ENCODE results near the gene ZNF446. TPM values are rescaled to one million over a fixed set of nuclear protein-coding genes. Genes with fewer than 3 reads are reported as not detected.

ZNF446 gene
- total and polyA plus RNA-seq, 9 of the 15 experiments (the other 6 are each of a cell fraction or from before 2014, with no cell fraction given): 0.07 to 4.8 (median 1.2) TPM

DNA sequence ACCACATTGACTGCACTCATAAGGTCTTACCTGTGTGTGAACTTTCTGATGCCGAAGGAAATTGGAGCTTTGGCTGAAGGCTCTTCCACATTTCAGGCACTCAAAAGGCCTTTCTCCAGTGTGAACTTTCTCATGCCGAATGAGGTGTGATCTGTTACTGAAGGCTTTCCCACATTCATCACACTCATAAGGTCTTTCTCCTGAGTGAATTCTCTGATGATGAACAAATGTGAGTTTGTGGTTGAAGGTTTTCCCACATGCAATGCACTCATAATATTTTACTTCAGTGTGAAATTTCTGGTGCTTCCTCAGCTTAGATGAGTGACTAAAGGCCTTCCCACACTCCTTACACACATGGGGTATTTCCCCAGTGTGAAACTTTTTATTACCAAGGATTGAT is 41.9 kb upstream of the ZNF446 start:
- Histone ChIP-seq H3K79me2 (ENCODE audit: control insufficient read depth, insufficient read depth, low read length) (no peaks in the 10 kb centered on the region), H3K9me3 (replicated peaks; ENCODE audit: control insufficient read depth, insufficient read depth, low read depth, low read length) (peaks cover 13% of the 10 kb centered on the region), H3K4me2 (ENCODE audit: insufficient read depth, low read length) (no peak overlapping the region), H3K4me3 (no peak overlapping the region), H3K27ac (ENCODE audit: extremely low read depth, low read depth, low read length) (no peak overlapping the region), H3K27me3 (ENCODE audit: control insufficient read depth in 2 of 2, insufficient read depth in 2 of 2, low read length in 2 of 2) (no peaks in the 10 kb centered on the region), H3K9ac (ENCODE audit: insufficient read depth in 1 of 2, low read depth in 2 of 2, low read length in 2 of 2) (no peak overlapping the region), H4K20me1 (replicated peaks; ENCODE audit: control insufficient read depth, insufficient read depth, low read length) (no peaks in the 10 kb centered on the region), H3K36me3 (ENCODE audit: control insufficient read depth, insufficient read depth, low read length) (no peaks in the 10 kb centered on the region; the same call in 2 of the 3 replicates), H2AFZ (ENCODE audit: low read depth, low read length) (no peak overlapping the region), H3K9me1 (ENCODE audit: control insufficient read depth, insufficient read depth, low read length) (no peaks in the 10 kb centered on the region), H3K4me1 (replicated peaks in 1 of 2; ENCODE audit: control insufficient read depth in 2 of 2, insufficient read depth in 2 of 2, low read length in 2 of 2) (no peaks in the 10 kb centered on the region)
- DNase-seq (ENCODE audit: extremely low read depth in 1 of 4, low spot score in 3 of 4): no peak
- FAIRE-seq: no peak
- 54% methylated on average over 2 of the region's 2 CpGs for WGBS (ENCODE audit: insufficient coverage, low coverage, missing lambda C conversion rate)
- no peak for TF ChIP-seq NBN (IDR thresholded peaks at IDR 0.05; ENCODE audit: low read depth)
- TF ChIP-seq NCOR1 (IDR thresholded peaks at IDR 0.05): no peak
- TF ChIP-seq ZNF75A (CRISPR knock-in tag; IDR thresholded peaks at IDR 0.05): peak; percentile 84
- TF ChIP-seq HOXB6 (CRISPR knock-in tag; IDR thresholded peaks at IDR 0.05; ENCODE audit: borderline replicate concordance): no peak
- no peak for TF ChIP-seq GABPB1 (CRISPR knock-in tag; IDR thresholded peaks at IDR 0.05)
- TF ChIP-seq PHTF2 (CRISPR knock-in tag; IDR thresholded peaks at IDR 0.05): no peak
- TF ChIP-seq HDGF (IDR thresholded peaks at IDR 0.05): no peak
- no peak for TF ChIP-seq NR3C1 (CRISPR knock-in tag; IDR thresholded peaks at IDR 0.05)
- ChIA-PET CTCF (ENCODE audit: low intra/inter-chr PET ratio) (no interaction called here), POLR2A (interaction anchor here (0.6 kb wide), 1 partner anchor 17 kb away, joined by 3 read pairs; the partner anchor contains the start of gene ZNF324B)
- BruUV-seq (replicated peaks): no TSS peak
- in situ Hi-C loops (cut with MboI) (no loop called here), intact Hi-C loops (cut with micrococcal nuclease) (no loop called here)
- no peak for ATAC-seq
